GM13976 (cell line): ENCODE measurements around the gene ZNF442.
A peak's percentile ranks its signal among the peaks of the same experiment; 100 is the strongest.
"Not testable (repeated sequence)": the region's sequence is repeated elsewhere in the genome, so short reads cannot be mapped to it uniquely, and the experiment has no call there.

Experiments
- DNase-seq: peaks from one replicate; pipeline ENCODE4 v3.0.0; 2012; ENCODE audit warnings: low spot score
- CTCF ChIP-seq: IDR thresholded peaks from 2 replicates; pipeline ENCODE4 v1.5.1; 2012; ENCODE audit warnings: borderline replicate concordance, mild to moderate bottlenecking; ENCODE audit not compliant: insufficient read depth; ENCODE audit errors: extremely low read depth, missing control alignments, control extremely low read depth
- in situ Hi-C: fragments of 300-500 bp; cut with MboI; formaldehyde crosslinking; loops from one replicate; pipeline ENCODE4 v1.12.0; 2022; ENCODE audit warnings: low sequenced_read_pairs, mixed read lengths, inconsistent platforms; ENCODE audit not compliant: unreplicated experiment

The ZNF442 gene

GRCh38 chr19:12365236-12366162 is at the start of gene ZNF442:
Gene ZNF442, minus strand, starts transcription at chr19:12365683. Its CDS starts 2,052 bp downstream, at chr19:12363631.
- in situ Hi-C loops, result no loop called here
- peak; percentile 43 for TF ChIP-seq CTCF
- peak; percentile 95 for DNase-seq

GRCh38 chr19:12411893-12412292 is 46.4 kb upstream of the ZNF442 start:
- DNase-seq, result no peak
- in situ Hi-C loops, result no loop called here
- no peak for TF ChIP-seq CTCF

- in situ Hi-C loops, result no loop called here
- DNase-seq, result peak; percentile 88
- no peak for TF ChIP-seq CTCF
These were observed 35.4 kb upstream of the ZNF442 start, which contains the start of gene ZNF799 for GRCh38 chr19:12400633-12401502. Gene ZNF799, minus strand, starts transcription at chr19:12401271. Its CDS starts 201 bp downstream, at chr19:12401070.

- in situ Hi-C loops, DNase-seq: not testable (repeated sequence)
These were observed 34.6 kb upstream of the ZNF442 start for GRCh38 chr19:12399901-12400632.

GRCh38 chr19:12391148-12391547 is 25.7 kb upstream of the ZNF442 start:
- in situ Hi-C loops, DNase-seq: not testable (repeated sequence)

- in situ Hi-C loops, DNase-seq: not testable (repeated sequence)
These were observed 20.9 kb upstream of the ZNF442 start for GRCh38 chr19:12386365-12386764.

GRCh38 chr19:12380444-12380737 is 14.9 kb upstream of the ZNF442 start:
- in situ Hi-C loops, result no loop called here
- DNase-seq, result no peak
- no peak for TF ChIP-seq CTCF
